Hepatocyte (in vitro differentiated cells): ENCODE results near the gene MRPL44. TPM values are rescaled to one million over a fixed set of nuclear protein-coding genes. Genes with fewer than 3 reads are reported as not detected.

Source experiments
- DNase-seq: peaks from one replicate; pipeline ENCODE4 v3.0.0-alpha.2; 2016; ENCODE audit warnings: low spot score
- H2AFZ ChIP-seq: fragments of 200-600 bp; sonication (generic); 2 replicates; pipeline ENCODE4 v1.6.0; 2016; ENCODE audit warnings: antibody characterized with exemption, mild to moderate bottlenecking
- H3K27ac ChIP-seq: fragments of 200-600 bp; sonication (generic); 2 replicates; pipeline ENCODE4 v1.5.1; 2016; ENCODE audit warnings: mild to moderate bottlenecking
- H3K27me3 ChIP-seq: fragments of 200-600 bp; sonication (generic); 2 replicates; pipeline ENCODE4 v1.6.1; 2016
- H3K36me3 ChIP-seq: fragments of 200-600 bp; sonication (generic); replicated peaks from 2 replicates; pipeline ENCODE4 v1.5.1; 2016; ENCODE audit warnings: low read depth; ENCODE audit not compliant: insufficient read depth
- H3K4me1 ChIP-seq: fragments of 200-600 bp; sonication (generic); 2 replicates; pipeline ENCODE4 v1.5.1; 2016; ENCODE audit warnings: mild to moderate bottlenecking, moderate library complexity; ENCODE audit not compliant: insufficient read depth
- H3K4me2 ChIP-seq: fragments of 200-600 bp; sonication (generic); 2 replicates; pipeline ENCODE4 v1.6.0; 2016
- H3K4me3 ChIP-seq: fragments of 200-600 bp; sonication (generic); 2 replicates; pipeline ENCODE4 v1.5.1; 2016; ENCODE audit warnings: mild to moderate bottlenecking
- H3K79me2 ChIP-seq: fragments of 200-600 bp; sonication (generic); 2 replicates; pipeline ENCODE4 v1.6.0; 2017; ENCODE audit warnings: mild to moderate bottlenecking
- H3K9me2 ChIP-seq: fragments of 200-600 bp; sonication (generic); replicated peaks from 2 replicates; pipeline ENCODE4 v1.6.0; 2017; ENCODE audit warnings: mild to moderate bottlenecking; ENCODE audit not compliant: insufficient read depth
- H3K9me3 ChIP-seq: fragments of 200-600 bp; sonication (generic); 2 replicates; pipeline ENCODE4 v1.5.1; 2016; ENCODE audit warnings: low read depth, mild to moderate bottlenecking
- H4K20me1 ChIP-seq: fragments of 200-600 bp; sonication (generic); 2 replicates; pipeline ENCODE4 v1.6.0; 2016; ENCODE audit warnings: mild to moderate bottlenecking; ENCODE audit not compliant: insufficient read depth, poor library complexity, severe bottlenecking
- EZH2 ChIP-seq: fragments of 200-600 bp; sonication (generic); IDR thresholded peaks from 2 replicates; pipeline ENCODE4 v1.6.1; 2016; ENCODE audit warnings: antibody characterized with exemption, mild to moderate bottlenecking, borderline replicate concordance
- EZH2phosphoT487 ChIP-seq: fragments of 200-600 bp; sonication (generic); IDR thresholded peaks from one replicate; pipeline ENCODE4 v1.6.1; 2018; ENCODE audit warnings: antibody characterized with exemption, mild to moderate bottlenecking, low read depth, moderate library complexity; ENCODE audit not compliant: unreplicated experiment, severe bottlenecking
- WGBS: methylation state at CpG from one replicate; pipeline ENCODE4 v1.1.6; 2016; ENCODE audit warnings: low lambda C conversion rate; ENCODE audit errors: missing lambda C conversion rate; 5-methylcytosine and 5-hydroxymethylcytosine counted together
- polyA plus RNA-seq: library from polyadenylated mRNA; unstranded; fragments of >200 nt; fragmentation: Nextera tagmentation; extraction: Ambion mirVana; gene quantifications from 2 replicates; pipeline ENCODE4 v1.2.1, GENCODE V29; 2016
- total RNA-seq: library from RNA; depleted of rRNA; stranded (reverse); fragments of >200 nt; gene quantifications from 2 replicates; pipeline ENCODE4 v1.2.3, GENCODE V29; 2014
- TF ChIP-seq, protein P1 (sequence below): fragments of 200-600 bp; sonication (generic); IDR thresholded peaks from 2 replicates; pipeline ENCODE4 v1.5.1; 2016; ENCODE audit warnings: antibody characterized with exemption, mild to moderate bottlenecking; ENCODE audit not compliant: poor library complexity

Gene MRPL44
- total and polyA plus RNA-seq, 2 experiments from 2014 or later = 29.0 to 46.5 TPM

DNA sequence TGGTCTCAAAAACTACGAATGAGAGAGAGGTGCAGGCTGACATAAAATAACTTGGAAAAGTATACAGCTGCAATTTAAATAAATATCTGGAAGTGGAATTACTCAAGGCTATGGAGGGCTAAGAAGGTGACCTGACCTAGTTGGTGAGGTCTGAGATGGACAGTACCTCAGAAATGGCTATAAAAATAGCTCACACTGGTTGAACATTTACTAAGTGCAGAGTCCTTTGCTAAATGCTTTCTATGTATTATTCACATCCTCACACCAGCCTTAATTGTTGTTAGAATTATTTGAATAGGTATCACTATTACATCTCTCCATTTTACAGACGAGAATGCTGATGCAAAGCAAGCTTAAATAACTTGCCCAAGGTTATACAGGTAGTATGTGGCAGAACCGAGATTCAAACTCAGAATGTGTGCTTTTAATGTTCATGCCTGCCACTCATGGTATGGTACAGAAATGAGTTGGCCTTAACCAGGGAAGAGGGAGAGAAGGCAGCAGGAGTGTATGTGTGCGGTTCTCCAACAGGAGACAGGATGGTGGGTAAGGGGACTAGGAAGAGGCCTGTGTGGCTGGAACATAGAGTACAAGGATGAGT lies 37.4 kb downstream of the MRPL44 start:
- TF ChIP-seq, protein P1, sequence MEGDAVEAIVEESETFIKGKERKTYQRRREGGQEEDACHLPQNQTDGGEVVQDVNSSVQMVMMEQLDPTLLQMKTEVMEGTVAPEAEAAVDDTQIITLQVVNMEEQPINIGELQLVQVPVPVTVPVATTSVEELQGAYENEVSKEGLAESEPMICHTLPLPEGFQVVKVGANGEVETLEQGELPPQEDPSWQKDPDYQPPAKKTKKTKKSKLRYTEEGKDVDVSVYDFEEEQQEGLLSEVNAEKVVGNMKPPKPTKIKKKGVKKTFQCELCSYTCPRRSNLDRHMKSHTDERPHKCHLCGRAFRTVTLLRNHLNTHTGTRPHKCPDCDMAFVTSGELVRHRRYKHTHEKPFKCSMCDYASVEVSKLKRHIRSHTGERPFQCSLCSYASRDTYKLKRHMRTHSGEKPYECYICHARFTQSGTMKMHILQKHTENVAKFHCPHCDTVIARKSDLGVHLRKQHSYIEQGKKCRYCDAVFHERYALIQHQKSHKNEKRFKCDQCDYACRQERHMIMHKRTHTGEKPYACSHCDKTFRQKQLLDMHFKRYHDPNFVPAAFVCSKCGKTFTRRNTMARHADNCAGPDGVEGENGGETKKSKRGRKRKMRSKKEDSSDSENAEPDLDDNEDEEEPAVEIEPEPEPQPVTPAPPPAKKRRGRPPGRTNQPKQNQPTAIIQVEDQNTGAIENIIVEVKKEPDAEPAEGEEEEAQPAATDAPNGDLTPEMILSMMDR = no peak
- TF ChIP-seq EZH2 (no peak), EZH2phosphoT487 (no peak)
- peak overlapping the region; percentile 29 for H3K27ac ChIP-seq
- no peak for DNase-seq
- no peaks in the 10 kb centered on the region for H3K36me3 ChIP-seq
- peaks cover 15% of the 10 kb centered on the region for H3K4me1 ChIP-seq
- no peaks in the 10 kb centered on the region for H3K79me2 ChIP-seq
- 90% methylated on average over 4 of the region's 4 CpGs for WGBS
- no peaks in the 10 kb centered on the region for H3K27me3 ChIP-seq
- no peak overlapping the region for H2AFZ ChIP-seq
- no peaks in the 10 kb centered on the region for H3K9me2 ChIP-seq
- no peaks in the 10 kb centered on the region for H4K20me1 ChIP-seq
- no peak overlapping the region for H3K4me3 ChIP-seq
- H3K4me2 ChIP-seq = peak overlapping the region; percentile 8
- H3K9me3 ChIP-seq = no peaks in the 10 kb centered on the region

DNA sequence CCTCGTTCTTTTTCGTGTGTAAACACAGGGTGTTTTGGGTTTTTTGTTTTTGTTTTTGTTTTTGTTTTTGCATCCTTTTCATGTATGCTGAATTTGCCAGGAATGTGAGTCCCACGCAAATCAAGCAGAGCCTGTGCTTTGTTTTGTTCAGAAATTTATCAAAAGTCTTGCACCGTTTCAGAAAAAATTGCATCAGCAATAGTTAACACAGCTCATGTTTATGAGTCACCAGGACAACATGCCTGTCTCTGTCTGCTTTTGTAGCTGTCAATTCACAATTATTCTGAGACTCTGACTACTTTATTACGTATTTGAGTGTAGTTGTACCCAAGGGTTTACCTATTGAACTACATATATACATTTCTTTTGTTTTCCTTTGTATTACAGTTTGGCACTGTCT lies 38.3 kb downstream of the MRPL44 start:
- Histone ChIP-seq H3K27ac (peak overlapping the region; percentile 3), H3K9me2 (no peaks in the 10 kb centered on the region), H3K4me1 (peaks cover 15% of the 10 kb centered on the region), H3K4me3 (no peak overlapping the region), H3K27me3 (no peaks in the 10 kb centered on the region), H3K36me3 (no peaks in the 10 kb centered on the region), H3K9me3 (no peaks in the 10 kb centered on the region), H3K79me2 (no peaks in the 10 kb centered on the region), H4K20me1 (no peaks in the 10 kb centered on the region), H3K4me2 (no peak overlapping the region), H2AFZ (no peak overlapping the region)
- WGBS = 77% methylated on average over 5 of the region's 5 CpGs
- no peak for DNase-seq
- TF ChIP-seq, protein P1 = no peak
- no peak for TF ChIP-seq EZH2phosphoT487

DNA sequence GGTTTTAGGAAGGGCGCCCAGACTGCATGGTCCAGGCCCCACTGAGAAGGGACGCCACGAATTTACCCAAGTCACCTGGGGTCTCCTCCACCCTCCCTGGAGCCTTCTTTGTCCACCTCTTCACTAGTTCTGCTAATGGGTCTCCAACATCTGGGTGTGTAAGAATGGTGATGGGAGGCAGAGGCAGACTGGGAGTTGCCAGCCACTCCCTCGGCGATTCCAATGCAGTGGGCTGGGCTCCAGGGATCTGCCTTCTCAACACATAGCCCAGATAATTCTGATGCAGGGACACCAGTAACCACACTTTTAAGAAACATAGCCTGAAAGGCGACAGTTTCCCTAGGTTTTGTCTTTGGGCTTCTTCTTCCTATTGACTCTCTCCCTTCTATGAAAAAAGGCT lies 39.1 kb downstream of the MRPL44 start:
- Histone ChIP-seq H3K79me2 (no peaks in the 10 kb centered on the region), H3K9me3 (no peaks in the 10 kb centered on the region), H3K4me3 (no peak overlapping the region), H4K20me1 (no peaks in the 10 kb centered on the region), H3K4me2 (no peak overlapping the region), H3K27me3 (no peaks in the 10 kb centered on the region), H2AFZ (no peak overlapping the region), H3K9me2 (no peaks in the 10 kb centered on the region), H3K27ac (peak overlapping the region; percentile 3), H3K36me3 (no peaks in the 10 kb centered on the region), H3K4me1 (peaks cover 15% of the 10 kb centered on the region)
- no peak for DNase-seq
- no peak for TF ChIP-seq EZH2
- 87% methylated on average over 6 of the region's 6 CpGs for WGBS

DNA sequence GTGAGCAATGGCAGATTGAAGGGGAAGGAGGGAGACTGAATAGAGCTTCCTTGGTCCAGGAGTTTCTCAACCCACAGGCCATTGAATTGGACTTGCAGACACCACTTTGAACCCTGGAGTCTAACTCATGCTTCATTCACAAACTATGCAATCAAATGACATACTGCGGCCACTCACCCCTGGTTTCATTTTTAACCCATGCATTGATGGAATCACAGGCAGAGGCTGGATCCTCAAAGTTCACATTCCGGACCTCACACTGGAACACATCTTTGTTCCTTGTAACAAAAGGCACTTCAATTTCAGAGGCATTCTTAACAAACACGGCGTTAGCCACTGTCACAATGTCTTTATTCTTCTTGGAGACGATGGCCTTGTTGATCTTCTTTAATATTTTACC lies 40.7 kb downstream of the MRPL44 start:
- H3K9me3 ChIP-seq = no peaks in the 10 kb centered on the region
- no peak overlapping the region for H3K4me2 ChIP-seq
- no peaks in the 10 kb centered on the region for H3K79me2 ChIP-seq
- H3K4me3 ChIP-seq = no peak overlapping the region
- H4K20me1 ChIP-seq = no peaks in the 10 kb centered on the region
- H3K27me3 ChIP-seq = no peaks in the 10 kb centered on the region
- TF ChIP-seq, protein P1 = no peak
- no peak for TF ChIP-seq EZH2phosphoT487
- TF ChIP-seq EZH2 = no peak
- no peak overlapping the region for H2AFZ ChIP-seq
- no peak for DNase-seq
- no peaks in the 10 kb centered on the region for H3K9me2 ChIP-seq
- no peak overlapping the region for H3K27ac ChIP-seq
- H3K4me1 ChIP-seq = peaks cover 15% of the 10 kb centered on the region
- no peaks in the 10 kb centered on the region for H3K36me3 ChIP-seq
- 82% methylated on average over 5 of the region's 5 CpGs for WGBS
